GM19193 (cell line): ENCODE results near the gene SMAP2.

Experiments used
- POLR2A ChIP-seq: IDR thresholded peaks from 4 replicates; pipeline ENCODE4 v1.6.1; 2011; ENCODE audit not compliant: insufficient read depth, insufficient read length; ENCODE audit errors: extremely low read depth

The SMAP2 gene

GRCh38 chr1:40423951-40424618 is 50.6 kb downstream of the SMAP2 start:
- TF ChIP-seq POLR2A, result no peak

GRCh38 chr1:40425198-40425597 is 51.7 kb downstream of the SMAP2 start:
- TF ChIP-seq POLR2A, result no peak

- no peak for TF ChIP-seq POLR2A
Measured at GRCh38 chr1:40431385-40431784, 57.9 kb downstream of the SMAP2 start.

- TF ChIP-seq POLR2A, result no peak
Measured at GRCh38 chr1:40432644-40433390, 59.3 kb downstream of the SMAP2 start.

- TF ChIP-seq POLR2A, result no peak
Measured at GRCh38 chr1:40435471-40435870, 61.9 kb downstream of the SMAP2 start.

GRCh38 chr1:40435876-40436275 is 62.3 kb downstream of the SMAP2 start:
- TF ChIP-seq POLR2A, result no peak

GRCh38 chr1:40438391-40439015 is 65.0 kb downstream of the SMAP2 start:
- no peak for TF ChIP-seq POLR2A

- TF ChIP-seq POLR2A, result no peak
Measured at GRCh38 chr1:40439247-40439646, 65.7 kb downstream of the SMAP2 start.

GRCh38 chr1:40449684-40450494 is 76.4 kb downstream of the SMAP2 start, which contains the start of gene ZFP69B:
TSS of gene ZFP69B (plus strand) at chr1:40450476. CDS start at chr1:40450962, 486 bp downstream.
- peak; percentile 83 for TF ChIP-seq POLR2A

- peak; percentile 35 for TF ChIP-seq POLR2A
Measured at GRCh38 chr1:40450495-40451237, 77.1 kb downstream of the SMAP2 start.

GRCh38 chr1:40451238-40451585 is 77.7 kb downstream of the SMAP2 start:
- no peak for TF ChIP-seq POLR2A

- TF ChIP-seq POLR2A, result no peak
Measured at GRCh38 chr1:40454873-40455272, 81.3 kb downstream of the SMAP2 start.

- no peak for TF ChIP-seq POLR2A
Measured at GRCh38 chr1:40462956-40463590, 89.5 kb downstream of the SMAP2 start.

- TF ChIP-seq POLR2A, result no peak
Measured at GRCh38 chr1:40469327-40469726, 95.8 kb downstream of the SMAP2 start.
